ENCODE results near the gene PTPRK.

Gene PTPRK

GRCh38 chr6:128278836-128279235 lies 241.6 kb downstream of the PTPRK start:
- H3K4me2 ChIP-seq (ENCODE audit: low read length, poor library complexity, severe bottlenecking), result no peak overlapping the region
- H2BK12ac ChIP-seq (ENCODE audit: low read length in 2 of 2), result no peak overlapping the region
- no peak overlapping the region for H2BK5ac ChIP-seq (ENCODE audit: low read depth, low read length, poor library complexity, severe bottlenecking)
- H3K4me3 ChIP-seq (ENCODE audit: insufficient read depth in 1 of 2, low read depth in 1 of 2, low read length in 2 of 2), result no peak overlapping the region
- no peak overlapping the region for H2AK5ac ChIP-seq (ENCODE audit: low read length, severe bottlenecking)
- H3K9ac ChIP-seq (ENCODE audit: low read length), result no peak overlapping the region
- no peak overlapping the region for H4K91ac ChIP-seq (ENCODE audit: low read length)
- no CpG with 5 or more reads among the region's 1 CpG for WGBS
- no peak overlapping the region for H2BK120ac ChIP-seq (ENCODE audit: low read depth, low read length)
- no peak overlapping the region for H3K23ac ChIP-seq (ENCODE audit: low read length in 2 of 2)
- H3K4me1 ChIP-seq (ENCODE audit: control insufficient read depth, insufficient read depth, low read depth, low read length), result peaks cover 2% of the 10 kb centered on the region
- no peak overlapping the region for H2AFZ ChIP-seq (ENCODE audit: low read depth, low read length)
- no peaks in the 10 kb centered on the region for H3K27me3 ChIP-seq (ENCODE audit: control insufficient read depth in 1 of 2, insufficient read depth in 1 of 2, low read length in 2 of 2)
- no peak overlapping the region for H2BK15ac ChIP-seq (ENCODE audit: low read depth, poor library complexity, severe bottlenecking)
- H3K14ac ChIP-seq (ENCODE audit: low read length in 2 of 2), result no peak overlapping the region
- H3K9me3 ChIP-seq (ENCODE audit: control insufficient read depth, low read length), result no peaks in the 10 kb centered on the region
- no peak overlapping the region for H3K4ac ChIP-seq (ENCODE audit: low read depth in 1 of 2, low read length in 2 of 2)
- no peak overlapping the region for H4K8ac ChIP-seq (ENCODE audit: low read length)
- peaks cover 12% of the 10 kb centered on the region for H3K79me1 ChIP-seq (replicated peaks; ENCODE audit: low read length, poor library complexity, severe bottlenecking)
- DNase-seq, result peak; percentile 52
- no peaks in the 10 kb centered on the region for H3K36me3 ChIP-seq (ENCODE audit: control insufficient read depth in 1 of 2, insufficient read depth in 2 of 2, low read depth in 1 of 2, low read length in 2 of 2)
- no peak overlapping the region for H3K18ac ChIP-seq (ENCODE audit: low read depth in 1 of 2, low read length in 2 of 2)
- no peak overlapping the region for H3K27ac ChIP-seq (ENCODE audit: low read length, poor library complexity, severe bottlenecking)

GRCh38 chr6:128277379-128277778 lies 243.0 kb downstream of the PTPRK start:
- Histone ChIP-seq H4K91ac (ENCODE audit: low read length) (no peak overlapping the region), H3K27ac (ENCODE audit: low read length, poor library complexity, severe bottlenecking) (no peak overlapping the region), H2BK5ac (ENCODE audit: low read depth, low read length, poor library complexity, severe bottlenecking) (no peak overlapping the region), H2BK15ac (ENCODE audit: low read depth, poor library complexity, severe bottlenecking) (no peak overlapping the region), H2BK12ac (ENCODE audit: low read length in 2 of 2) (no peak overlapping the region), H3K23ac (ENCODE audit: low read length in 2 of 2) (no peak overlapping the region), H3K18ac (ENCODE audit: low read depth in 1 of 2, low read length in 2 of 2) (no peak overlapping the region), H3K9ac (ENCODE audit: low read length) (no peak overlapping the region), H3K4me1 (ENCODE audit: control insufficient read depth, insufficient read depth, low read depth, low read length) (peaks cover 2% of the 10 kb centered on the region), H3K79me1 (replicated peaks; ENCODE audit: low read length, poor library complexity, severe bottlenecking) (peaks cover 9% of the 10 kb centered on the region), H3K4me2 (ENCODE audit: low read length, poor library complexity, severe bottlenecking) (no peak overlapping the region), H2AFZ (ENCODE audit: low read depth, low read length) (no peak overlapping the region), H3K4ac (ENCODE audit: low read depth in 1 of 2, low read length in 2 of 2) (no peak overlapping the region), H2BK120ac (ENCODE audit: low read depth, low read length) (no peak overlapping the region), H3K27me3 (ENCODE audit: control insufficient read depth in 1 of 2, insufficient read depth in 1 of 2, low read length in 2 of 2) (no peaks in the 10 kb centered on the region), H3K4me3 (ENCODE audit: insufficient read depth in 1 of 2, low read depth in 1 of 2, low read length in 2 of 2) (no peak overlapping the region), H3K36me3 (ENCODE audit: control insufficient read depth in 1 of 2, insufficient read depth in 2 of 2, low read depth in 1 of 2, low read length in 2 of 2) (no peaks in the 10 kb centered on the region), H3K14ac (ENCODE audit: low read length in 2 of 2) (no peak overlapping the region), H2AK5ac (ENCODE audit: low read length, severe bottlenecking) (no peak overlapping the region), H4K8ac (ENCODE audit: low read length) (no peak overlapping the region), H3K9me3 (ENCODE audit: control insufficient read depth, low read length) (no peaks in the 10 kb centered on the region)
- no peak for DNase-seq
- WGBS, result 89% methylated on average over 2 of the region's 3 CpGs

- DNase-seq, result no peak
- no peaks in the 10 kb centered on the region for H3K27me3 ChIP-seq (ENCODE audit: control insufficient read depth in 1 of 2, insufficient read depth in 1 of 2, low read length in 2 of 2)
- H3K23ac ChIP-seq (ENCODE audit: low read length in 2 of 2), result no peak overlapping the region
- peaks cover 10% of the 10 kb centered on the region for H3K79me1 ChIP-seq (replicated peaks; ENCODE audit: low read length, poor library complexity, severe bottlenecking)
- no peaks in the 10 kb centered on the region for H3K9me3 ChIP-seq (ENCODE audit: control insufficient read depth, low read length)
- H4K91ac ChIP-seq (ENCODE audit: low read length), result no peak overlapping the region
- no peak overlapping the region for H3K27ac ChIP-seq (ENCODE audit: low read length, poor library complexity, severe bottlenecking)
- H3K14ac ChIP-seq (ENCODE audit: low read length in 2 of 2), result no peak overlapping the region
- H2BK120ac ChIP-seq (ENCODE audit: low read depth, low read length), result no peak overlapping the region
- H2AK5ac ChIP-seq (ENCODE audit: low read length, severe bottlenecking), result no peak overlapping the region
- H3K4me2 ChIP-seq (ENCODE audit: low read length, poor library complexity, severe bottlenecking), result no peak overlapping the region
- no peak overlapping the region for H2BK12ac ChIP-seq (ENCODE audit: low read length in 2 of 2)
- no peak overlapping the region for H3K18ac ChIP-seq (ENCODE audit: low read depth in 1 of 2, low read length in 2 of 2)
- H2BK15ac ChIP-seq (ENCODE audit: low read depth, poor library complexity, severe bottlenecking), result no peak overlapping the region
- H3K4me1 ChIP-seq (ENCODE audit: control insufficient read depth, insufficient read depth, low read depth, low read length), result peaks cover 2% of the 10 kb centered on the region
- no peak overlapping the region for H2BK5ac ChIP-seq (ENCODE audit: low read depth, low read length, poor library complexity, severe bottlenecking)
- no peaks in the 10 kb centered on the region for H3K36me3 ChIP-seq (ENCODE audit: control insufficient read depth in 1 of 2, insufficient read depth in 2 of 2, low read depth in 1 of 2, low read length in 2 of 2)
- no peak overlapping the region for H3K4me3 ChIP-seq (ENCODE audit: insufficient read depth in 1 of 2, low read depth in 1 of 2, low read length in 2 of 2)
- H3K4ac ChIP-seq (ENCODE audit: low read depth in 1 of 2, low read length in 2 of 2), result no peak overlapping the region
- no peak overlapping the region for H4K8ac ChIP-seq (ENCODE audit: low read length)
- no peak overlapping the region for H2AFZ ChIP-seq (ENCODE audit: low read depth, low read length)
- peak overlapping the region; percentile 36 for H3K9ac ChIP-seq (ENCODE audit: low read length)
Observed at GRCh38 chr6:128276311-128276710, 244.1 kb downstream of the PTPRK start.

- peaks cover 10% of the 10 kb centered on the region for H3K79me1 ChIP-seq (replicated peaks; ENCODE audit: low read length, poor library complexity, severe bottlenecking)
- H3K9me3 ChIP-seq (ENCODE audit: control insufficient read depth, low read length), result no peaks in the 10 kb centered on the region
- no peak overlapping the region for H2BK120ac ChIP-seq (ENCODE audit: low read depth, low read length)
- no peak overlapping the region for H3K4me2 ChIP-seq (ENCODE audit: low read length, poor library complexity, severe bottlenecking)
- no peak overlapping the region for H3K4ac ChIP-seq (ENCODE audit: low read depth in 1 of 2, low read length in 2 of 2)
- H3K4me3 ChIP-seq (ENCODE audit: insufficient read depth in 1 of 2, low read depth in 1 of 2, low read length in 2 of 2), result no peak overlapping the region
- H3K36me3 ChIP-seq (ENCODE audit: control insufficient read depth in 1 of 2, insufficient read depth in 2 of 2, low read depth in 1 of 2, low read length in 2 of 2), result no peaks in the 10 kb centered on the region
- no peak overlapping the region for H2AFZ ChIP-seq (ENCODE audit: low read depth, low read length)
- H3K23ac ChIP-seq (ENCODE audit: low read length in 2 of 2), result no peak overlapping the region
- H2BK12ac ChIP-seq (ENCODE audit: low read length in 2 of 2), result no peak overlapping the region
- no peaks in the 10 kb centered on the region for H3K27me3 ChIP-seq (ENCODE audit: control insufficient read depth in 1 of 2, insufficient read depth in 1 of 2, low read length in 2 of 2)
- H2BK5ac ChIP-seq (ENCODE audit: low read depth, low read length, poor library complexity, severe bottlenecking), result no peak overlapping the region
- no peak overlapping the region for H3K14ac ChIP-seq (ENCODE audit: low read length in 2 of 2)
- H2BK15ac ChIP-seq (ENCODE audit: low read depth, poor library complexity, severe bottlenecking), result no peak overlapping the region
- DNase-seq, result no peak
- H3K9ac ChIP-seq (ENCODE audit: low read length), result no peak overlapping the region
- H4K91ac ChIP-seq (ENCODE audit: low read length), result no peak overlapping the region
- H2AK5ac ChIP-seq (ENCODE audit: low read length, severe bottlenecking), result no peak overlapping the region
- no peak overlapping the region for H3K18ac ChIP-seq (ENCODE audit: low read depth in 1 of 2, low read length in 2 of 2)
- no peaks in the 10 kb centered on the region for H3K4me1 ChIP-seq (ENCODE audit: control insufficient read depth, insufficient read depth, low read depth, low read length)
- no peak overlapping the region for H4K8ac ChIP-seq (ENCODE audit: low read length)
- H3K27ac ChIP-seq (ENCODE audit: low read length, poor library complexity, severe bottlenecking), result no peak overlapping the region
Observed at GRCh38 chr6:128275681-128276080, 244.7 kb downstream of the PTPRK start.
